Colonic mucosa (tissue), 4 donors: ENCODE results near the gene ABHD3. TPM values are rescaled to one million over a fixed set of nuclear protein-coding genes. Genes with fewer than 3 reads are reported as not detected.
"Not testable (repeated sequence)": the region's sequence is repeated elsewhere in the genome, so short reads cannot be mapped to it uniquely, and the experiment has no call there.

Source experiments
- DNase-seq: peaks from one replicate; pipeline ENCODE4 v3.0.0-alpha.2; 2020
- H3K27ac ChIP-seq: fragments of 200-600 bp; one replicate; pipeline ENCODE4 v1.8.0; 2021
- H3K27me3 ChIP-seq: fragments of 200-600 bp; one replicate; pipeline ENCODE4 v1.8.0; 2021
- H3K36me3 ChIP-seq: fragments of 200-600 bp; one replicate; pipeline ENCODE4 v1.8.0; 2021
- H3K4me1 ChIP-seq: fragments of 200-600 bp; one replicate; pipeline ENCODE4 v1.8.0; 2021; ENCODE audit warnings: mild to moderate bottlenecking
- H3K4me3 ChIP-seq: fragments of 200-600 bp; one replicate; pipeline ENCODE4 v1.8.0; 2021
- H3K9ac ChIP-seq, 2 donors: one replicate each; pipeline ENCODE4 v1.7.0; 2013; ENCODE audit warnings: control low read depth in 2 of 2, low read depth in 2 of 2, low read length in 2 of 2
- H3K9me3 ChIP-seq: fragments of 200-600 bp; one replicate; pipeline ENCODE4 v1.8.0; 2021
- CTCF ChIP-seq: fragments of 200-600 bp; IDR thresholded peaks from one replicate; pipeline ENCODE4 v1.8.0; 2022; ENCODE audit warnings: antibody characterized with exemption, mild to moderate bottlenecking
- intact Hi-C: fragments of 100-400 bp; cut with DNase I; formaldehyde crosslinking; loops from one replicate; pipeline ENCODE4 v1.14.1; 2022
- total RNA-seq, 2 donors: library from RNA; stranded (reverse); fragmentation: NEBNext Ultra II Directional in 1 of 2; extraction: Animal tissue kit (Norgen Biotek cat#: 25700) in 1 of 2; gene quantifications; one replicate each; pipeline ENCODE4 v1.2.1, GENCODE V29; 2021
- donor health status: healthy.
- donor health status: DM: no; HTN: no; CAD: no.
- donor health status: DM: no; HTN: no; CAD: no.

Gene ABHD3
- total RNA-seq, 2 donors from 2014 or later: 69.3 to 105 TPM

- no peaks in the 10 kb centered on the region for H3K36me3 ChIP-seq
- DNase-seq: peak; percentile 32
- H3K27ac ChIP-seq: peak overlapping the region; percentile 99
- H3K9ac ChIP-seq: peak overlapping the region in 1 of 2 donors; percentile 89
- TF ChIP-seq CTCF: no peak
- H3K4me3 ChIP-seq: peak overlapping the region; percentile 88
- no peaks in the 10 kb centered on the region for H3K9me3 ChIP-seq
- no peaks in the 10 kb centered on the region for H3K4me1 ChIP-seq
- intact Hi-C loops: loop anchor here (5.0 kb wide), 1 partner anchor 128 kb away; the partner anchor contains the start of gene SNRPD1
- H3K27me3 ChIP-seq: no peaks in the 10 kb centered on the region
Measured at GRCh38 chr18:21739604-21740537, 35.3 kb upstream of the ABHD3 start.

- H3K27ac ChIP-seq, intact Hi-C loops, DNase-seq, H3K9ac ChIP-seq, H3K27me3 ChIP-seq, H3K4me1 ChIP-seq, H3K36me3 ChIP-seq, H3K4me3 ChIP-seq, H3K9me3 ChIP-seq: not testable (repeated sequence)
Measured at GRCh38 chr18:21736926-21737325, 32.4 kb upstream of the ABHD3 start.

- Histone ChIP-seq H3K27ac (peak overlapping the region; percentile 16), H3K4me1 (no peaks in the 10 kb centered on the region), H3K36me3 (no peaks in the 10 kb centered on the region), H3K9me3 (no peaks in the 10 kb centered on the region), H3K9ac (peak overlapping the region in 1 of 2 donors; percentile 51), H3K4me3 (no peak overlapping the region), H3K27me3 (no peaks in the 10 kb centered on the region)
- no peak for TF ChIP-seq CTCF
- peak; percentile 89 for DNase-seq
- intact Hi-C loops: no loop called here
Measured at GRCh38 chr18:21735452-21736015, 31.0 kb upstream of the ABHD3 start.

GRCh38 chr18:21733011-21733410 is 28.4 kb upstream of the ABHD3 start:
- intact Hi-C loops: no loop called here

GRCh38 chr18:21727702-21728101 is 23.1 kb upstream of the ABHD3 start:
- Histone ChIP-seq H3K9me3 (no peaks in the 10 kb centered on the region), H3K4me3 (no peak overlapping the region), H3K9ac (no peak overlapping the region), H3K36me3 (no peaks in the 10 kb centered on the region), H3K27ac (no peak overlapping the region), H3K4me1 (no peaks in the 10 kb centered on the region), H3K27me3 (no peaks in the 10 kb centered on the region)
- TF ChIP-seq CTCF: no peak
- no peak for DNase-seq
- intact Hi-C loops: no loop called here

More at GRCh38 chr18:21733011-21733410, 28.4 kb upstream of the ABHD3 start:
- Histone ChIP-seq H3K4me3 (no peak overlapping the region), H3K9ac (no peak overlapping the region), H3K9me3 (no peaks in the 10 kb centered on the region), H3K27me3 (no peaks in the 10 kb centered on the region), H3K27ac (no peak overlapping the region), H3K36me3 (no peaks in the 10 kb centered on the region), H3K4me1 (no peaks in the 10 kb centered on the region)
- TF ChIP-seq CTCF: no peak
- DNase-seq: no peak

GRCh38 chr18:21725201-21725600 is 20.6 kb upstream of the ABHD3 start:
- no peak for DNase-seq
- no peak overlapping the region for H3K4me3 ChIP-seq
- no peak for TF ChIP-seq CTCF
- H3K27ac ChIP-seq: no peak overlapping the region
- H3K27me3 ChIP-seq: no peaks in the 10 kb centered on the region
- H3K9ac ChIP-seq: no peak overlapping the region
- H3K4me1 ChIP-seq: no peaks in the 10 kb centered on the region
- H3K9me3 ChIP-seq: no peaks in the 10 kb centered on the region
- intact Hi-C loops: no loop called here
- no peaks in the 10 kb centered on the region for H3K36me3 ChIP-seq
